Erythroblast (primary cell): Measurements from ENCODE around the gene VAV3.

Source experiments
- GATA1 ChIP-seq: IDR thresholded peaks from 2 replicates; pipeline ENCODE4 v1.6.1; 2011; ENCODE audit warnings: low read depth, mild to moderate bottlenecking, control low read depth, low read length, moderate library complexity
- POLR2A ChIP-seq: IDR thresholded peaks from 2 replicates; pipeline ENCODE4 v1.6.1; 2011; ENCODE audit warnings: mild to moderate bottlenecking, low read length

- TF ChIP-seq POLR2A (no peak), GATA1 (no peak)
Observed at GRCh38 chr1:107810291-107810951, 154.6 kb downstream of the VAV3 start.
